Ramos (cell line): ENCODE measurements around the gene ANKRD13D.

Experiments used
- in situ Hi-C: fragments of 300-500 bp; cut with MboI; formaldehyde crosslinking; loops from one replicate; pipeline ENCODE4 v1.14.3; 2022; ENCODE audit warnings: low sequenced_read_pairs; ENCODE audit not compliant: unreplicated experiment

ANKRD13D gene

GRCh38 chr11:67260885-67261639, 28.0 kb upstream of the ANKRD13D start:
- in situ Hi-C loops: loop anchor here (5.0 kb wide), 2 partner anchors 51 to 121 kb away; no protein-coding TSS in a partner anchor

GRCh38 chr11:67261640-67261945, 27.5 kb upstream of the ANKRD13D start:
- in situ Hi-C loops: loop anchor here (5.0 kb wide), 2 partner anchors 51 to 121 kb away; no protein-coding TSS in a partner anchor

- in situ Hi-C loops: loop anchor here (5.0 kb wide), 2 partner anchors 50 to 120 kb away; no protein-coding TSS in a partner anchor
These were observed 27.0 kb upstream of the ANKRD13D start for GRCh38 chr11:67261946-67262681.

- in situ Hi-C loops: loop anchor here (5.0 kb wide), 2 partner anchors 49 to 119 kb away; no protein-coding TSS in a partner anchor
These were observed 26.1 kb upstream of the ANKRD13D start for GRCh38 chr11:67262731-67263675.

- in situ Hi-C loops: loop anchor here (5.0 kb wide), 2 partner anchors 48 to 118 kb away; no protein-coding TSS in a partner anchor
These were observed 24.8 kb upstream of the ANKRD13D start for GRCh38 chr11:67264260-67264659.

GRCh38 chr11:67264877-67265632, 24.0 kb upstream of the ANKRD13D start:
- in situ Hi-C loops: loop anchor here (5.0 kb wide), 2 partner anchors 47 to 117 kb away; no protein-coding TSS in a partner anchor

GRCh38 chr11:67265633-67266448, 23.3 kb upstream of the ANKRD13D start:
- in situ Hi-C loops: no loop called here

GRCh38 chr11:67266449-67267187, 22.5 kb upstream of the ANKRD13D start, which contains the start of gene GRK2:
Gene GRK2, plus strand, starts transcription at chr11:67266473. Its CDS starts 227 bp downstream, at chr11:67266700.
- in situ Hi-C loops: no loop called here

GRCh38 chr11:67267188-67268080, 21.7 kb upstream of the ANKRD13D start:
- in situ Hi-C loops: no loop called here

GRCh38 chr11:67268081-67268961, 20.8 kb upstream of the ANKRD13D start:
- in situ Hi-C loops: no loop called here

GRCh38 chr11:67268962-67269268, 20.2 kb upstream of the ANKRD13D start:
- in situ Hi-C loops: no loop called here

GRCh38 chr11:67269401-67270255, 19.5 kb upstream of the ANKRD13D start:
- in situ Hi-C loops: no loop called here

- in situ Hi-C loops: no loop called here
These were observed 18.6 kb upstream of the ANKRD13D start for GRCh38 chr11:67270256-67271204.

GRCh38 chr11:67271205-67271540, 17.9 kb upstream of the ANKRD13D start:
- in situ Hi-C loops: no loop called here
